Parathyroid adenoma (tissue), 2 donors: ENCODE results near the gene CFAP43.

Experiments used
- H2AFZ ChIP-seq: fragments of 300-600 bp; sonication (generic); one replicate; pipeline ENCODE4 v1.7.0; 2017; ENCODE audit warnings: antibody characterized with exemption, mild to moderate bottlenecking
- H3K27ac ChIP-seq: fragments of 300-600 bp; sonication (generic); one replicate; pipeline ENCODE4 v1.7.0; 2017
- H3K27me3 ChIP-seq: fragments of 300-600 bp; sonication (generic); one replicate; pipeline ENCODE4 v1.7.0; 2017; ENCODE audit warnings: low read length; ENCODE audit not compliant: control insufficient read depth, insufficient read depth
- H3K36me3 ChIP-seq: fragments of 300-600 bp; sonication (generic); one replicate; pipeline ENCODE4 v1.7.0; 2017; ENCODE audit warnings: low read length; ENCODE audit not compliant: control insufficient read depth, insufficient read depth
- H3K4me1 ChIP-seq: fragments of 300-600 bp; sonication (generic); one replicate; pipeline ENCODE4 v1.7.0; 2017; ENCODE audit warnings: control low read depth
- H3K4me2 ChIP-seq: fragments of 300-600 bp; sonication (generic); one replicate; pipeline ENCODE4 v1.7.0; 2017; ENCODE audit warnings: low read length
- H3K4me3 ChIP-seq: fragments of 300-600 bp; sonication (generic); one replicate; pipeline ENCODE4 v1.7.0; 2017; ENCODE audit warnings: low read depth, low read length
- H3K79me2 ChIP-seq: fragments of 300-600 bp; sonication (generic); one replicate; pipeline ENCODE4 v1.7.0; 2017; ENCODE audit warnings: control low read depth
- H3K9ac ChIP-seq: fragments of 300-600 bp; sonication (generic); one replicate; pipeline ENCODE4 v1.7.0; 2017; ENCODE audit warnings: mild to moderate bottlenecking
- H3K9me3 ChIP-seq: fragments of 300-600 bp; sonication (generic); one replicate; pipeline ENCODE4 v1.7.0; 2017; ENCODE audit warnings: low read length; ENCODE audit not compliant: control insufficient read depth
- TF ChIP-seq, protein P1 (sequence below): fragments of 300-600 bp; sonication (generic); IDR thresholded peaks from one replicate; pipeline ENCODE4 v1.7.0; 2017; ENCODE audit warnings: antibody characterized with exemption, mild to moderate bottlenecking
- donor health status: primary hyperparathyroidism.

CFAP43 gene, protein sequence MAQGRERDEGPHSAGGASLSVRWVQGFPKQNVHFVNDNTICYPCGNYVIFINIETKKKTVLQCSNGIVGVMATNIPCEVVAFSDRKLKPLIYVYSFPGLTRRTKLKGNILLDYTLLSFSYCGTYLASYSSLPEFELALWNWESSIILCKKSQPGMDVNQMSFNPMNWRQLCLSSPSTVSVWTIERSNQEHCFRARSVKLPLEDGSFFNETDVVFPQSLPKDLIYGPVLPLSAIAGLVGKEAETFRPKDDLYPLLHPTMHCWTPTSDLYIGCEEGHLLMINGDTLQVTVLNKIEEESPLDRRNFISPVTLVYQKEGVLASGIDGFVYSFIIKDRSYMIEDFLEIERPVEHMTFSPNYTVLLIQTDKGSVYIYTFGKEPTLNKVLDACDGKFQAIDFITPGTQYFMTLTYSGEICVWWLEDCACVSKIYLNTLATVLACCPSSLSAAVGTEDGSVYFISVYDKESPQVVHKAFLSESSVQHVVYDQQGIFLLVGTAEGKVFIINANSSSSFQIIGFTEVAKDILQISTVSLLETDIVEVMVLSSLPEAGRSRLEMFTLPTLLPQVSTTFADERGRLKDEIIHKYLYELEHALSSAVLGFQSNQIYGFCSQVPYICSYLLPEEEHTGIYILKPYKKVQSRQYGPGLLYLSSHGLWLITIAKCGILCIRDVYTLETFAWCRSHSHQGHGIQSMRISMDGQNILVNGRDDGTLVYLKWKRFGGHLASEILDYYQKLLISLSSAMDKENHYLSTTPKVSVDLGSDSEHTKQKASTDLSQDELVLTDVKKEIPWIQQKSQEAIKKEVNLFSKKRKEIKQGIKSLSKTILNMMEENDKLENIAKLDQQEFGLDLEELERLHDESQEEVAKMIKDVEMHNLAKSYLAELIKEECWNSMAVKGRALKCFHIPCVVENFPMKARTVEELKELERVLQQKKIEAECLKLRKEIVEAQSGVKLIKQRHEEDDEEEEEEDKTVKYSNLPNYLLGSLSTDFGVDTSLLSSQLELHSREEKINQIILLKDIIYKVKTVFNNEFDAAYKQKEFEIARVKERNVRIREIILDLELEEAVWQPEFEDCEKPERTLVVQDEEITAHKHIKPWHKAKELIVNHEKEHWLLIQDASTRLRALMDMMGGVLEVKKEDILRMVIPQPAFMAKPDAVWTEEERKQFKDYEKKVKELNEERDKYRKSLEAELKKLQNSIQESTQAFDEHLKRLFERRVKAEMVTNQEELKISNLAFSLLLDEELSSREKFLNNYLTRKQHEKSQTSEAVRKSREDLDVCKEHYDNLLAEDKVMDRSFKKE (N-terminal part only)

GRCh38 chr10:104231784-104232612 lies at the start of gene CFAP43:
TSS of gene CFAP43 (minus strand) at chr10:104232364. CDS start at chr10:104232246, 118 bp downstream.
- H3K27ac ChIP-seq = peak within 1 kb of the TSS; percentile 22
- TF ChIP-seq, protein P1, sequence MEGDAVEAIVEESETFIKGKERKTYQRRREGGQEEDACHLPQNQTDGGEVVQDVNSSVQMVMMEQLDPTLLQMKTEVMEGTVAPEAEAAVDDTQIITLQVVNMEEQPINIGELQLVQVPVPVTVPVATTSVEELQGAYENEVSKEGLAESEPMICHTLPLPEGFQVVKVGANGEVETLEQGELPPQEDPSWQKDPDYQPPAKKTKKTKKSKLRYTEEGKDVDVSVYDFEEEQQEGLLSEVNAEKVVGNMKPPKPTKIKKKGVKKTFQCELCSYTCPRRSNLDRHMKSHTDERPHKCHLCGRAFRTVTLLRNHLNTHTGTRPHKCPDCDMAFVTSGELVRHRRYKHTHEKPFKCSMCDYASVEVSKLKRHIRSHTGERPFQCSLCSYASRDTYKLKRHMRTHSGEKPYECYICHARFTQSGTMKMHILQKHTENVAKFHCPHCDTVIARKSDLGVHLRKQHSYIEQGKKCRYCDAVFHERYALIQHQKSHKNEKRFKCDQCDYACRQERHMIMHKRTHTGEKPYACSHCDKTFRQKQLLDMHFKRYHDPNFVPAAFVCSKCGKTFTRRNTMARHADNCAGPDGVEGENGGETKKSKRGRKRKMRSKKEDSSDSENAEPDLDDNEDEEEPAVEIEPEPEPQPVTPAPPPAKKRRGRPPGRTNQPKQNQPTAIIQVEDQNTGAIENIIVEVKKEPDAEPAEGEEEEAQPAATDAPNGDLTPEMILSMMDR = no peak
- H3K4me2 ChIP-seq = peak within 1 kb of the TSS; percentile 88

GRCh38 chr10:104281694-104282093 lies 49.5 kb upstream of the CFAP43 start:
- no peaks in the 10 kb centered on the region for H3K27me3 ChIP-seq
- H3K9me3 ChIP-seq = no peaks in the 10 kb centered on the region
- H3K4me3 ChIP-seq = no peak overlapping the region
- no peak overlapping the region for H3K9ac ChIP-seq
- peaks cover 5% of the 10 kb centered on the region for H3K4me1 ChIP-seq
- no peak overlapping the region for H3K4me2 ChIP-seq
- no peaks in the 10 kb centered on the region for H3K36me3 ChIP-seq
- peaks cover 12% of the 10 kb centered on the region for H3K79me2 ChIP-seq
- TF ChIP-seq, protein P1 = no peak
- H3K27ac ChIP-seq = no peak overlapping the region
- no peak overlapping the region for H2AFZ ChIP-seq

More at GRCh38 chr10:104231784-104232612, at the start of gene CFAP43:
- no peaks in the 10 kb centered on the region for H3K9me3 ChIP-seq
- H3K27me3 ChIP-seq = no peaks in the 10 kb centered on the region
- no peaks in the 10 kb centered on the region for H3K79me2 ChIP-seq
- H2AFZ ChIP-seq = peak within 1 kb of the TSS; percentile 90
- peak within 1 kb of the TSS; percentile 71 for H3K4me3 ChIP-seq
- H3K9ac ChIP-seq = no peak within 1 kb of the TSS
- H3K4me1 ChIP-seq = no peaks in the 10 kb centered on the region
- H3K36me3 ChIP-seq = no peaks in the 10 kb centered on the region

DNA sequence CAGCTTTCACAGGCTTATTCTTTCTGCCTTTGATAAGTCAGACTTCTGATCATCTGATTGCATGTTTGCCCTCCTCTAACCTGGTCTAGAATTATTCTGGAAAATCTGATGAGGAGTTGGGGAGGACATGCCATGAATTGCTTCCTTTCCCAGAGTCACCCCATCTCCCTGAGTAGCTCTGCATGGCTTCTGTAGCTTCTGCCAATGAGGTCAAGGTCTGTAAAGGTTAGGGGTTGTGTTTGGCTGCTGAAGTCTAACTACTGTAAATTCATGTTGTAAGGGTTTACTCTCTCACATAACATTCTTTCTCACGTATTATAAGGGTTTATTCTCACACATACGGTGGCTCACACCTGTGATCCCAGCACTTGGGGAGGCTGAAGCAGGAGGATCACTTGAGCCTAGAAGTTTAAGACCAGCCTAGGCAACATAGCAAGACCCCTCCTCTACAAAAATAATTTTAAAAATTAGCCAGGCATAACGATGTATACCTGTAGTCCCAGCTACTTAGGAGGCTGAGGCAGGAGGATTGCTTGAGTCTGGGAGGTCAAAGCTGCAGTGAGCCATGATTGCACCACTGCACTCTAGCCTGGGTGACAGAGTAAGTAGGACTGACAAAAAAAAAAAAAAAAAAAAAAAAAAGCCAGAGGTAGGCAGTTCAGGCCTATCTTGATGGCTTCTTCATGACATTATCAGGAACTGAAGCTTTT lies 47.5 kb upstream of the CFAP43 start:
- H3K9me3 ChIP-seq = no peaks in the 10 kb centered on the region
- H3K36me3 ChIP-seq = no peaks in the 10 kb centered on the region
- no peak overlapping the region for H3K9ac ChIP-seq
- peaks cover 10% of the 10 kb centered on the region for H3K4me1 ChIP-seq
- H3K79me2 ChIP-seq = peaks cover 12% of the 10 kb centered on the region
- H3K4me3 ChIP-seq = no peak overlapping the region
- no peaks in the 10 kb centered on the region for H3K27me3 ChIP-seq
- no peak overlapping the region for H3K4me2 ChIP-seq
- no peak overlapping the region for H3K27ac ChIP-seq
- H2AFZ ChIP-seq = no peak overlapping the region
- TF ChIP-seq, protein P1 = no peak

- H3K9me3 ChIP-seq = no peaks in the 10 kb centered on the region
- no peak overlapping the region for H2AFZ ChIP-seq
- no peak overlapping the region for H3K4me3 ChIP-seq
- no peak overlapping the region for H3K27ac ChIP-seq
- peaks cover 10% of the 10 kb centered on the region for H3K4me1 ChIP-seq
- peaks cover 12% of the 10 kb centered on the region for H3K79me2 ChIP-seq
- TF ChIP-seq, protein P1 = no peak
- H3K9ac ChIP-seq = no peak overlapping the region
- no peaks in the 10 kb centered on the region for H3K27me3 ChIP-seq
- H3K36me3 ChIP-seq = no peaks in the 10 kb centered on the region
- no peak overlapping the region for H3K4me2 ChIP-seq
Measured at GRCh38 chr10:104277785-104278184, 45.6 kb upstream of the CFAP43 start.
